Fibroblast of mammary gland (primary cell): ENCODE measurements around the gene ACBD3.
A peak's percentile ranks its signal among the peaks of the same experiment; 100 is the strongest.

Experiments used
- DNase-seq: peaks from one replicate; pipeline ENCODE4 v3.0.0-alpha.2; 2010; ENCODE audit warnings: low read depth
- H3K4me3 ChIP-seq: 2 replicates; pipeline ENCODE4 v1.5.1; 2011; ENCODE audit warnings: low read depth, mild to moderate bottlenecking, low read length, moderate library complexity; ENCODE audit not compliant: control insufficient read depth
- CTCF ChIP-seq: conservative IDR thresholded peaks from 2 replicates; pipeline ENCODE4 v1.5.1; 2011; ENCODE audit warnings: low read depth, low read length, inconsistent platforms; ENCODE audit not compliant: control insufficient read depth, insufficient read depth

The ACBD3 gene

DNA sequence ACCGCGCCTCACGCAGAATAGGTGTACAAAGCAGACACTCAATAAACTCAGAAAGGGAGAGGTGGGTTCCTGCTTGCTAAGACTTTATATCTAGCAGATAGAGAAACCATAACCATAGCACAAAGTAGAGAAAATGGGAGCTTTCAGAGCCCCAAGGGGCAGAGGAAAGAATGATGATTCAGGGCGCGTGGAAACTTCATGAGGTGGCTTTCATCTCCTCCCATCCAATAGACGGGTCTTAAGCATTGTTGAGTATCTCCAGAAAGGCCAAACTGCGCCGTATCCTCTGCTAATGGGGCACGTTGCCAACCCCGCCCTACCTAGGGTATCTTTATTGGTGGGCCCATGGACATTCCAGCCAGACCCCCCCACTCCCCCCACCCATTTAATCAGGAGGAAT lies 36.1 kb upstream of the ACBD3 start:
- H3K4me3 ChIP-seq, result no peak overlapping the region
- DNase-seq, result no peak
- no peak for TF ChIP-seq CTCF

DNA sequence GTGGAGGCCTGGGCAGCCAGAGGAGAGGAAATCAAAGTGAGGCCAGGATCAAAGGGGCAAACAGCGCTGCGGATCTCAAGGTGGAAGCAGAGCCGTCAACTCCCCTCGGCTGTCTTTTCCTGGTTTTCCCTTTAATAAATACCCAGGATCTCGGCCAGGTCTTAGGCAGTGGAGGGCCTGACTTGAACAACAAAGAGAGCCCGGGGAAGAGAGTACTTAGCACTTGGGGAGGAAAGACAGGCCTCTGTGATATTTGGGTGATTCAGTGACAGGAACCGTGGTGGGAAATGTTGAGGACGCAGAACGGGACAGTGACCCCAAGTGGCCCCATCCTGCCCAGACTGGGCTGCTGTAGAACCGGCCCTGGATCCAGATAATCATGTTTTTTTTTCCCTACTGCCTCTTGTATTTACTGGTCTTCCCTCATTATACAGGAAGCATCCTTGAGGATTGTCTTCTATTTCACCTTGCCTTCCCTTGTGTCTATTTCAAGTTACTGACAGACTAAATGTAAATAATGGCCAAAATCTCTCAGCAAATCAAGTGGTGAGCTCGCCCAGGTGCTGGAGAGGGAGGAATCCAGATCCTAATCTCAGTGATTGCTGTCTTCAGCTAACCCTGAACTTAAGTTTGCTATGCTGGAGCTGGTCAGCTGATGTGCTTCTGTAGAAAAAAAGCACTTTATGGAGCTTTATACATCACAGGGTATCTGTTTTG lies 34.1 kb upstream of the ACBD3 start:
- DNase-seq, result no peak
- H3K4me3 ChIP-seq, result no peak overlapping the region
- TF ChIP-seq CTCF, result no peak

DNA sequence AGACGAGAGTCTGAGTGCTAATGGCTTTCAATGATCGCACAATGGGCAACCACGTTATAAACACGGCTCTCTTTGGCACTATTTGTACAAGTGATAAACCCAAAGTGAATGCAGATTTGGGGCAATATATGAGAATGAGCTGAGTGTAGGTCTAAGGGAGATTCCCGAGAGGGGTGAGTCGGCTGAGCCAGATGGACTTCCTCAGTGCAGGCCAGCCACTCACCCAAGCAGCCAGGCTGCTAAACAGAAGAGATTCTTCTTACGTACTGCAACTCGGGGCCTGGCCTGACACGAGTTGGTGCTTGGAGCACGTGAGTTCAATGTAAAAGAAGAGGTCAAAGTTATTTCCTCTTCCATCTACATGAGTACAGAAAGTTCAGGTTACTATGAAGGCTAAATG lies 30.7 kb upstream of the ACBD3 start:
- peak; percentile 54 for DNase-seq
- H3K4me3 ChIP-seq, result no peak overlapping the region
- no peak for TF ChIP-seq CTCF

DNA sequence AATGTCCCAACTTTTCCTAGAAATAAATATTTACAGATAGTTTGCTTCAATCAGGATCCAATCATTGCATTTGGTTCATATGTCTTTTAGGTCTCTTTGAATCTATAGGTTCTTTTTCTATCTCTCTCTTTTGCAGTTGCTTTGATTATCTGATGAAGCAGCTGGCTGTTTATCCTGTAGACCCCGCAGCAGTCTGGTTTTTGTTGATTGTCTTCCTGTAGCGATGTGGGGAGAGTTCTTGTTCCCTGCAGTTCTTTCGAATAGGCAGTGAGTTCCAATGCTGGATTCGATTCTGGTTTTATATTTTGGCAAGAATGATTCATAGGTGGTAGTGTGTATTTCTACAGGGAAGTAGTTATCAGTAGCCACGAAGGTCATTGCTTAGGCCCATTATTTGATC lies 29.5 kb upstream of the ACBD3 start:
- no peak for TF ChIP-seq CTCF
- no peak for DNase-seq
- no peak overlapping the region for H3K4me3 ChIP-seq

DNA sequence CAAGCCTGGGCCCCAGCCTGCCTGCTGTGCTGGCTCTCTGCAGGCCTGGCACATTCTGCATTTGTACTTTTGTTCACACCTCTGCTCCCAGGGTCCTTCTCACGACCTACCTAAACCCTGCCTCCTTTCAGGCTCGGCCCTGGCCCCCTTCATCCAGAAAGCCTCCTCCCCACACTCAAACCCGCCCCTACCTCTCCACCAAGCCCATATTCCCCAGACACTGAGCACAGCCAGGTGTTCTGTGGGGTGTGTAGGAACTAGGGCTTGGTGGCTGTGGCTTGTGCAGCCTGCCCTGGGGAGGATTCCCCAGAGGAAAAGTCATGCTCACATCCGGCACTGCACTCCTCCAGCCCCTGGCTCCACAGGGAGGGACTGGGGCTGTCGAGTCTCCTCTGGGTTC lies 28.7 kb upstream of the ACBD3 start:
- DNase-seq, result no peak
- no peak overlapping the region for H3K4me3 ChIP-seq
- no peak for TF ChIP-seq CTCF

DNA sequence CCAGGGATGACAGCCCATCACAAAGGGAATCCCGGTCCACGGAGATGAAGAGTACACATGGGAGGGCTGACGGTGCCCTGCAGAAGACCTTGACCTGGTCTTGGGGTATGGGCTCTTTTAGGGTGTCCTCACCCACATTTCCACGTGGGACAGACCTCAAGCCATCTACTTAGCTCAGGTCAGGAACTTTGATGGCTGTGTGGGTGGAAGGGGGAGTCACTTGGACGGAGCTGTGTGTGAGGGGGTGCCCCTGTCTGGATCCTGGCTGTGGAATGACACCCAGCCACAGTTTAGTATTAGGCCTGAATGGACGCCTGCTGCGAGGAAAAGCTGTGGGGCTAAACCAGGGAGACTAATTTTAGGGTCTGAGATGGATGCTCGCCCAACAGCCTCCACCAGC lies 26.0 kb upstream of the ACBD3 start:
- no peak for DNase-seq
- H3K4me3 ChIP-seq, result no peak overlapping the region
- TF ChIP-seq CTCF, result no peak

DNA sequence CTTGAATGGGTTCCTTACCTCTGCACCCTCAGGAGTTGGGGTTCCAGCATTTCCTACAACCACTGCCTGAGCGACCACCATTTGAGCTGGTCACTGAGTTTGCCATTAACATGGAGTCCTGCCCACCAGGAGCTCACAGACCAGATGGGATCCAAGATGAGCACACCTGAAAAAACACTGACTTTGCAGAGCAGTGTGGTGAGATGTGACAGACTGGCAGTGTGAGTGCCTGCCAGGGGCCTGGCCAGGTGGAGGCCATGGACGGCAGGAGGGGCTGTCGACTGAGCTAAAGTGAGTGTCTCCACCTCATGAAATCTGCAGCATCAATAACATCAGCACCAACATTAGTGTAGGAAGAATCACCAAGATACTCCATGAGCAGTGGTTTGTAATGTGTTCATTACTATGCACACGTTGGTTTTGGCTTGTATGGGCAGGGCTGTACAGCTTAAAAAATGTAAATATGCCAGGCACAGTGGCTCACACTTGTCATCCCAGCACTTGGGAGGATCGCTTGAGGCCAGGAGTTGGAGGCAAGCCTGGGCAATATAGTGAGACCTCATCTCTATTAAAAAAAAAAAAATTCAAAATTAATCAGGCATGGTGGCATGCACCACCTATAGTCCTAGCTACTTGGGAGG lies 24.8 kb upstream of the ACBD3 start:
- no peak for DNase-seq
- H3K4me3 ChIP-seq, result no peak overlapping the region
- TF ChIP-seq CTCF, result no peak
